Nephron (organoid): Measurements from ENCODE around the gene OR2V1.

Experiments used
- H3K27ac Mint-ChIP-seq, 3 experiments: 2 replicates each; pipeline ENCODE4 v1.8.0; 2020; ENCODE audit warnings: mixed read lengths in 3 of 3, mild to moderate bottlenecking in 2 of 3, moderate library complexity in 1 of 3
- H3K27me3 Mint-ChIP-seq: 2 replicates; pipeline ENCODE4 v1.8.0; 2021; ENCODE audit warnings: low read depth, mild to moderate bottlenecking, moderate library complexity, mixed read lengths
- H3K36me3 Mint-ChIP-seq: 2 replicates; pipeline ENCODE4 v1.8.0; 2020; ENCODE audit warnings: low read depth, mixed read lengths
- H3K4me1 Mint-ChIP-seq: 2 replicates; pipeline ENCODE4 v1.8.0; 2020; ENCODE audit warnings: mixed read lengths
- H3K4me3 Mint-ChIP-seq, 3 experiments: 2 replicates each; pipeline ENCODE4 v1.8.0; 2020; ENCODE audit warnings: mild to moderate bottlenecking in 3 of 3, mixed read lengths in 3 of 3, moderate library complexity in 2 of 3
- H3K9me3 Mint-ChIP-seq: 2 replicates; pipeline ENCODE4 v1.8.0; 2020; ENCODE audit warnings: mixed read lengths
- CTCF ChIP-seq, 3 experiments: fragments of 200-600 bp; sonication (generic); IDR thresholded peaks; one replicate each; pipeline ENCODE4 v1.5.0; 2021; ENCODE audit warnings: antibody characterized with exemption in 3 of 3; ENCODE audit not compliant: unreplicated experiment in 3 of 3

Gene OR2V1

DNA sequence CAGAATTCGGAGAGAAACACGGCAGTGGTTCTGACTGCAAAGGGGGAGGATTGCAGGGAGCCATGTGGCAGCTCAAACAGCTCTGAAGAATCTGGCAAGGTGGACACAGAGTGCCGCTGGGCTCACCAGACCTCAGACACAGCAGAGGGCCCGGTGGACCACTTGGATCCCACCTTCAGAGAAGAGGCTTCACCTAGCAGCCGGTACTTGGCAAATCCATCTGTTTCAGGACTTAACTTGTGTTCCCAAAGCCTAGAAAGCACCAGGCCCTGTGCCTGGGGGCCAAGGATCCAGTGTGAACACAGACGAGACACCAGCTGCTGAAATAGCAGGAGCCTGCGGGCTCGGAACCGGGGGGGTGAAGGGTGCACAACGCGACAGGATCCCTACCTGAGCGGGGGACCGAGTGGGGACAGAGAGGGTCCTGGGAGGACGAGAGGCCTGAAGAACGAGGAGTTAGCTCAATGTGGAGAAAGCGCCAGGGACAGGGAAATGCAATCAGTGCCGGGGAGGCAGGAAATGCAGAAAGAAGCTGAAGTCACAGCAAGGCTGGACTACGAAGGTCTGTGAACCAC, 46.3 kb downstream of the OR2V1 start:
- peaks cover 12% of the 10 kb centered on the region for H3K4me1 Mint-ChIP-seq
- H3K9me3 Mint-ChIP-seq, result peaks cover 8% of the 10 kb centered on the region
- H3K27me3 Mint-ChIP-seq, result peaks cover 81% of the 10 kb centered on the region
- H3K36me3 Mint-ChIP-seq, result no peaks in the 10 kb centered on the region
- no peak overlapping the region for H3K27ac Mint-ChIP-seq
- H3K4me3 Mint-ChIP-seq, result no peak overlapping the region
- TF ChIP-seq CTCF (IDR thresholded peaks at IDR 0.05; ENCODE audit: unreplicated experiment in 3 of 3), result no peak

DNA sequence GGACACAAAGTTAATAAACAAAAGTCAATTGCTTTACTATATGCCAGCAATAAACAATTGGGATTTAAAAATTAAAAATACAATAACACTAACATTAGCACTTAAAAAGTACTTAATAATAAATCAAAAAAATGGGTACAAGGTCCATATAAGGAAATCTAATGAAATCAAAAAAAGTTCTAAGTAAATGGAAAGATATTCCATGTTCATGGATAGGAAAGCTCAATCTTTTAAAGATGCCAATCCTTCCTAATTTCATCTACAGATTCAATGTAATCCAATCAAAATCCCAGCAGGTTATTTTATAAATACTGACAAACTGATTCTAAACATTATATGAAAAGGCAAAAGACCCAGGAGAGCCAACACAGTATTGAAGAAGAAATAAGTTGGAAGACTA, 49.0 kb downstream of the OR2V1 start:
- Mint-ChIP-seq H3K4me3 (no peak overlapping the region), H3K27me3 (peaks cover 73% of the 10 kb centered on the region), H3K4me1 (peaks cover 12% of the 10 kb centered on the region), H3K27ac (no peak overlapping the region), H3K9me3 (peaks cover 13% of the 10 kb centered on the region), H3K36me3 (no peaks in the 10 kb centered on the region)
- TF ChIP-seq CTCF (IDR thresholded peaks at IDR 0.05; ENCODE audit: unreplicated experiment in 3 of 3), result no peak

GRCh38 chr5:181076920-181077319, 54.0 kb downstream of the OR2V1 start:
- Mint-ChIP-seq H3K27ac (no peak overlapping the region), H3K36me3 (no peaks in the 10 kb centered on the region)
- no peak for TF ChIP-seq CTCF (IDR thresholded peaks at IDR 0.05; ENCODE audit: unreplicated experiment in 3 of 3)

More at GRCh38 chr5:181076920-181077319, 54.0 kb downstream of the OR2V1 start:
- Mint-ChIP-seq H3K27me3 (peaks cover 41% of the 10 kb centered on the region), H3K4me1 (no peaks in the 10 kb centered on the region), H3K4me3 (no peak overlapping the region), H3K9me3 (peaks cover 17% of the 10 kb centered on the region)
